ENCODE measurements around the gene RPP25L.

RPP25L gene

DNA sequence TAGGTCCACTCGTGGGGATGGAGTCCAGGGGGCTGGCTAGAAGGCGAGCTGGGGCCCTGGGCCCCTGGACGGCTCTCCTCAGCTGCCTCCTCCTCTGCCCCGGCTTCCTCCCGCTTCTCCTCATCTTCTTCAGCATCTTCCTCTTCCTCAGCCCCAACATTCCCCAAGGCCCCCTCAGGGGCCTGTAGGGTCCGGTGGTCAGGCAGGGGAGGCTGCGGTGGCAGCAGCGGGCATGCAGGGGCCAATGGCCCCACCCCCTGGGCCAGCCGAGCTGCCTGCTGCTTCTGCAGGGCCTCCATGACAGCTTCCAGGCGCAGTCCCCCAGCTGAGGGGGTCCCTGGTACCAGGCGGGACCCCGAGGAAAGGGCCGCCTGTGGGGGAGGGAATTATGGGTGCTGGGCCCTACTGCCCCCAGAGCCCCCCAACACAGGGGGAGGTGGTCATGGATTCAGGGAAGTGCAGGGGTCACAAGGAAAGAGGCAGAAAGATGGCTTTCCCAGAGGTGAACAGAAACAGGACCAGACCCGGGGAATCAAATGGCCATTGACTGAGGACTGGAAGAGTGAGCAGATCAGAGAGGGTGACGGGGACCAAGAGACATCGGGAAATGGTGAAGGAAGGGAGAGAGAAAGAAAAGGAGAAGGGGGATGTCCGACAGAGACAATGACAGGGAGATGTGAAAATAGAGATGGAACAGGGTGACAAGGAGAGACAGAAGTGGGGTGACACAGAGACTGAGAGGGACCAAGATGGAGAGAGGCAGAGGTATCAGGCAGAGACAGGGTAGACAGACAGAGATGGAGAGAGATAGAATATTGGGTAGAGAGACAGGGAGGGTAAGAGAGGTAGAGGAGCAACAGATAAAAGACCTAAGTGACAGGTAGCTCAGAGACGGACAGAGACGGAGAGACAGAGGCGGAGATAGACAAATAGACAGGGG is 16.1 kb upstream of the RPP25L start:
- Histone ChIP-seq H3K4me1 (ENCODE audit: control insufficient read depth, insufficient read depth, low read length, unreplicated experiment) (peaks cover 4% of the 10 kb centered on the region), H3K27me3 (ENCODE audit: insufficient read depth, low read length) (peaks cover 73% of the 10 kb centered on the region), H3K79me2 (ENCODE audit: control insufficient read depth, insufficient read depth, low read length, unreplicated experiment) (no peaks in the 10 kb centered on the region), H3K36me3 (ENCODE audit: insufficient read depth, low read length) (no peaks in the 10 kb centered on the region), H2AFZ (ENCODE audit: low read length, unreplicated experiment) (no peak overlapping the region), H3K27ac (ENCODE audit: low read depth, low read length) (no peak overlapping the region), H3K4me3 (ENCODE audit: low read depth, low read length) (peak overlapping the region; percentile 69)

DNA sequence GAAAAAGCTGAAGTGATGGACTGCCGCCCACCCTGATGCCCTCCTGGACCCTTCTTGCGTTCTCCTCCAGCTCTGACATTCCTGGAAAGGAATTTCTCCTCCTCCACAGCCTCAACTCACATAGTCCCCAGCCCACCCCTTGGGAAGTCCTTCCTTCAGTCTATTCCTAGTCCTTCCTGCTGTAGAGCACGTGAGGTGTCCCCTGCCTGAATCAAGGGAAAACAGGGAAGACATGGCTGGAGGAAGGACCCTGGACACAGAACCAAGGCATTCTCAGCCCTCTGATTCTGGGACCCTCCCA is 13.2 kb upstream of the RPP25L start:
- peaks cover 4% of the 10 kb centered on the region for H3K4me1 ChIP-seq (ENCODE audit: control insufficient read depth, insufficient read depth, low read length, unreplicated experiment)
- no peak overlapping the region for H2AFZ ChIP-seq (ENCODE audit: low read length, unreplicated experiment)
- H3K27me3 ChIP-seq (ENCODE audit: insufficient read depth, low read length), result peaks cover 78% of the 10 kb centered on the region
- H3K79me2 ChIP-seq (ENCODE audit: control insufficient read depth, insufficient read depth, low read length, unreplicated experiment), result peaks cover 1% of the 10 kb centered on the region
- no peaks in the 10 kb centered on the region for H3K36me3 ChIP-seq (ENCODE audit: insufficient read depth, low read length)
- H3K27ac ChIP-seq (ENCODE audit: low read depth, low read length), result no peak overlapping the region
- no peak overlapping the region for H3K4me3 ChIP-seq (ENCODE audit: low read depth, low read length)

GRCh38 chr9:34624475-34625185 is 12.7 kb upstream of the RPP25L start:
- Histone ChIP-seq H3K4me1 (ENCODE audit: control insufficient read depth, insufficient read depth, low read length, unreplicated experiment) (peaks cover 5% of the 10 kb centered on the region), H3K79me2 (ENCODE audit: control insufficient read depth, insufficient read depth, low read length, unreplicated experiment) (peaks cover 6% of the 10 kb centered on the region), H3K4me3 (ENCODE audit: low read depth, low read length) (no peak overlapping the region), H2AFZ (ENCODE audit: low read length, unreplicated experiment) (no peak overlapping the region), H3K27ac (ENCODE audit: low read depth, low read length) (no peak overlapping the region), H3K36me3 (ENCODE audit: insufficient read depth, low read length) (no peaks in the 10 kb centered on the region), H3K27me3 (ENCODE audit: insufficient read depth, low read length) (peaks cover 73% of the 10 kb centered on the region)

GRCh38 chr9:34623374-34624235 is 11.7 kb upstream of the RPP25L start:
- H2AFZ ChIP-seq (ENCODE audit: low read length, unreplicated experiment), result no peak overlapping the region
- no peak overlapping the region for H3K27ac ChIP-seq (ENCODE audit: low read depth, low read length)
- H3K4me1 ChIP-seq (ENCODE audit: control insufficient read depth, insufficient read depth, low read length, unreplicated experiment), result peaks cover 11% of the 10 kb centered on the region
- H3K27me3 ChIP-seq (ENCODE audit: insufficient read depth, low read length), result peaks cover 64% of the 10 kb centered on the region
- no peaks in the 10 kb centered on the region for H3K36me3 ChIP-seq (ENCODE audit: insufficient read depth, low read length)
- H3K4me3 ChIP-seq (ENCODE audit: low read depth, low read length), result no peak overlapping the region
- H3K79me2 ChIP-seq (ENCODE audit: control insufficient read depth, insufficient read depth, low read length, unreplicated experiment), result peaks cover 10% of the 10 kb centered on the region

DNA sequence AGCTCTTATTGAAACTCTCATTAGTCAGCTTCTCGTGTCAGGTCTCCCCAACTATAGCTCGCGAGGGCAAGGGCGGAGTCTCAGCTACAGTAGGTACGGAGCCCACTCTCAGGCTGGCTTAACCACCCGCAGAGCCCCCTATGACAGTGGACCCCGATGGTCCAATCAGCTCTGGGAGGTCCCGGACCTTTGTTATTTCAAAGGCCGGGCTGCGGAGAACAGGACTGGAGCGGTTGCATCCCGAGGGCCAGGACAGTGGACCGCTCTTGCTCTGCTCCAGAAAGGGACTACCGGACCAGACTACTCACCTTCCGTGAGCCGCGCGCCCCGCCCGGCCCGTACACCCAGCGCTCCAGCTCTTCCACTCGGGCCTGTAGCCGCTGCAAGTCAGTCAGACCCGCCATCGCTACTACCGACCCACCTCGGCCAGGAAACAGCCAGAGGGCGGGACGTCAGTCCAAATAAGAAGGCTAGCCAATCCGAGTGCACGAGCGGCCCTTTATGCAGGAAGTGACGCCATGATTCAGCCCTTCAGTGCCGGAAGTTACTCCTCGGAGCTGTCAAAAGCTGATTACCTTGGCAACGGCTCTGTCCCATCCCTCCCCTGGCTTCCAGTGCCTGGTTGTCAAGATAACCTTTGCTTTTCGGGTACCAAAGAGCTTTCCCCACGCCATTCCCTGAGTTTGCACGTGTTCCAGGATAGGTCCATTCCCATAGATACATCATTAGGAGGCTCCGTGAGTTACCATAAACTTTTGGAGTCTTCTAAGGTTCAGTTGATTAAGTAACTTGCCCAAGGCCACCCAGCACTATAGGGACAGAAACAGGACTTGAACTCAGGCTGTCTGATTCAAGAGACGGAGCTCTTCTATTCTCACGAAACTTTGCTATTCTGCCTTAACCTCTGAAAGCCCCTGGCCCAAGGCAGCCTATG is 8.4 kb upstream of the RPP25L start, which contains the start of gene DCTN3:
Gene DCTN3 (minus strand): TSS at position 435 of the 934 bp plus-strand sequence. CDS start 31 bp downstream, at position 404.
- H3K27me3 ChIP-seq (ENCODE audit: insufficient read depth, low read length), result peaks cover 32% of the 10 kb centered on the region
- H3K4me3 ChIP-seq (ENCODE audit: low read depth, low read length), result peak within 1 kb of the TSS; percentile 92
- H2AFZ ChIP-seq (ENCODE audit: low read length, unreplicated experiment), result peak within 1 kb of the TSS; percentile 88
- H3K79me2 ChIP-seq (ENCODE audit: control insufficient read depth, insufficient read depth, low read length, unreplicated experiment), result peaks cover 10% of the 10 kb centered on the region
- peaks cover 7% of the 10 kb centered on the region for H3K4me1 ChIP-seq (ENCODE audit: control insufficient read depth, insufficient read depth, low read length, unreplicated experiment)
- no peaks in the 10 kb centered on the region for H3K36me3 ChIP-seq (ENCODE audit: insufficient read depth, low read length)
- H3K27ac ChIP-seq (ENCODE audit: low read depth, low read length), result no peak within 1 kb of the TSS

- Histone ChIP-seq H3K79me2 (ENCODE audit: control insufficient read depth, insufficient read depth, low read length, unreplicated experiment) (peaks cover 18% of the 10 kb centered on the region), H3K4me3 (ENCODE audit: low read depth, low read length) (no peak overlapping the region), H3K27ac (ENCODE audit: low read depth, low read length) (no peak overlapping the region), H3K4me1 (ENCODE audit: control insufficient read depth, insufficient read depth, low read length, unreplicated experiment) (peaks cover 19% of the 10 kb centered on the region), H3K27me3 (ENCODE audit: insufficient read depth, low read length) (no peaks in the 10 kb centered on the region), H3K36me3 (ENCODE audit: insufficient read depth, low read length) (no peaks in the 10 kb centered on the region), H2AFZ (ENCODE audit: low read length, unreplicated experiment) (no peak overlapping the region)
These were observed 3.2 kb upstream of the RPP25L start for GRCh38 chr9:34615132-34615531.

DNA sequence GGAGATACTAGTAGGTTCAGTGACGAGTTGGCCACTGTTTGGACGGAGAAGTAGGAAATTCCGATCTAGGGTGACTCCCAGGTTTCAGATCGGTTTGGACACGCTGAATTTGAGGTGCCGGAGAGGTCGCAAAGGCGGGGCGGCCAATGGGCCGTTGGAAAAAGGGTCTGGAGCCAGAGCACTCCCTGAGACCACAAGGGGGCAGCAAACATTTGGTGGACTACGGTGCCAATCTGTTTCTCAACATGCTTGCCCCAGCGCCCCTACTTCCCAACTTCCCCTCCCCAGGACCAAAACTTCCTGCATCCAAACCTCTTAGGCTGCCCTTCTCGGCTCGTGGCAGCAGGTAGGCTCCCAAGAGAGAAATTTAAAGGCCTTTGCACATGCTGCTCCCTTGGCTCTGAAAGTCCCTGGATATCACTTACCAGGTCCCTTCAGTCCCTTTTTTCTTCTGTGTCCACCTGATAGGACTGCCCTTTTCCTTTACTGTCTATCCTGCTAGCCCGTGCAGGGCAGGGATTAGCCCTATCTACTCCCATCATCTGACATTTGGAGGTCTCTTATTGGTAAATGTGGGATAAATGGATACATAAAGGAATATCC is 992 bp upstream of the RPP25L start:
- Histone ChIP-seq H3K79me2 (ENCODE audit: control insufficient read depth, insufficient read depth, low read length, unreplicated experiment) (peaks cover 9% of the 10 kb centered on the region), H2AFZ (ENCODE audit: low read length, unreplicated experiment) (peak overlapping the region; percentile 33), H3K4me1 (ENCODE audit: control insufficient read depth, insufficient read depth, low read length, unreplicated experiment) (peaks cover 12% of the 10 kb centered on the region), H3K27ac (ENCODE audit: low read depth, low read length) (no peak overlapping the region), H3K27me3 (ENCODE audit: insufficient read depth, low read length) (no peaks in the 10 kb centered on the region), H3K36me3 (ENCODE audit: insufficient read depth, low read length) (no peaks in the 10 kb centered on the region), H3K4me3 (ENCODE audit: low read depth, low read length) (peak overlapping the region; percentile 86)

DNA sequence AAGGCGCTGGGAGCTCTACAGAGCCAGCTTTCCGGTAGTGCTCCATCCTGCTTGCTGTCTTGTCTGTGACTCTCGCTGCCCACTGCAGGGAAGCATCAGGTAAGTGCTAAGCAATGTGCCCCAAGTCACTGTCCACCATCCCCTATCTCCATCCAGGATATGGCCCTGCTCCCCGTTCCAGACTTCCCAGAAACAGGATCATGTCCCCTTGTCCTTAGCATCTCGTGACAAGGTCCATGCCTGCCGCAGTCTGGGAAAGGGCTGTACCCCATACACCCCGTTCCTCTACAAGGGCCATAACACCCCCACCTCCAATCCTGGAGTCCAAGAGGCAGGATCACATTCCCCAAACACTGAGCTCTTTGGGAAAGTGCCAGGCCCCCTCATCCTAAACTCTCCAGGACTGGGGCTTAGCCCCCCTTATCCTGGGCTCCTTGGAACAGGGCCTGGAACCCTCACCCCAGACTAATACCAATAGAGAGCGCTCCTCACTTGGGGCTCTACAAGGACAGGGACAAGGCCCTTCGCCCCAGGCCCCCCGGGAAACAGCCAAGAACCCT is 566 bp downstream of the RPP25L start:
- peak overlapping the region; percentile 81 for H2AFZ ChIP-seq (ENCODE audit: low read length, unreplicated experiment)
- H3K27ac ChIP-seq (ENCODE audit: low read depth, low read length), result peak overlapping the region; percentile 35; the same call in 1 of the 2 replicates
- H3K4me1 ChIP-seq (ENCODE audit: control insufficient read depth, insufficient read depth, low read length, unreplicated experiment), result peaks cover 12% of the 10 kb centered on the region
- H3K27me3 ChIP-seq (ENCODE audit: insufficient read depth, low read length), result no peaks in the 10 kb centered on the region
- H3K4me3 ChIP-seq (ENCODE audit: low read depth, low read length), result peak overlapping the region; percentile 86
- no peaks in the 10 kb centered on the region for H3K36me3 ChIP-seq (ENCODE audit: insufficient read depth, low read length)
- peaks cover 9% of the 10 kb centered on the region for H3K79me2 ChIP-seq (ENCODE audit: control insufficient read depth, insufficient read depth, low read length, unreplicated experiment)

GRCh38 chr9:34610434-34611206 is 1.3 kb downstream of the RPP25L start:
- Histone ChIP-seq H3K27ac (ENCODE audit: low read depth, low read length) (no peak overlapping the region), H3K27me3 (ENCODE audit: insufficient read depth, low read length) (0 out of 2 replicates have a peak, but pooled peaks cover 3% of the 10 kb centered on the region), H3K36me3 (ENCODE audit: insufficient read depth, low read length) (no peaks in the 10 kb centered on the region), H3K4me1 (ENCODE audit: control insufficient read depth, insufficient read depth, low read length, unreplicated experiment) (peaks cover 12% of the 10 kb centered on the region), H3K4me3 (ENCODE audit: low read depth, low read length) (peak overlapping the region; percentile 86), H3K79me2 (ENCODE audit: control insufficient read depth, insufficient read depth, low read length, unreplicated experiment) (peaks cover 9% of the 10 kb centered on the region), H2AFZ (ENCODE audit: low read length, unreplicated experiment) (no peak overlapping the region)
